Skeletal muscle satellite cell (primary cell): ENCODE measurements around the gene FGGY.
A peak's percentile ranks its signal among the peaks of the same experiment; 100 is the strongest.
"Not testable (repeated sequence)": the region's sequence is repeated elsewhere in the genome, so short reads cannot be mapped to it uniquely, and the experiment has no call there.

Experiments used
- H3K27me3 ChIP-seq: 2 replicates; pipeline ENCODE4 v1.7.0; 2013; ENCODE audit warnings: low read length; ENCODE audit not compliant: control insufficient read depth, insufficient read depth
- H3K36me3 ChIP-seq: 2 replicates; pipeline ENCODE4 v1.7.0; 2013; ENCODE audit warnings: mild to moderate bottlenecking, control low read depth, low read length; ENCODE audit not compliant: insufficient read depth
- H3K4me1 ChIP-seq: 2 replicates; pipeline ENCODE4 v1.7.0; 2013; ENCODE audit warnings: low read length; ENCODE audit not compliant: control insufficient read depth, insufficient read depth
- H3K4me2 ChIP-seq: 2 replicates; pipeline ENCODE4 v1.7.0; 2013; ENCODE audit warnings: mild to moderate bottlenecking, low read length
- H3K4me3 ChIP-seq: 2 replicates; pipeline ENCODE4 v1.7.0; 2013; ENCODE audit warnings: low read length
- H3K9ac ChIP-seq: 2 replicates; pipeline ENCODE4 v1.7.0; 2013; ENCODE audit warnings: mild to moderate bottlenecking, low read depth, low read length, moderate library complexity
- H3K9me3 ChIP-seq: replicated peaks from 2 replicates; pipeline ENCODE4 v1.7.0; 2013; ENCODE audit warnings: mild to moderate bottlenecking, control low read depth, low read length

FGGY gene

GRCh38 chr1:59596432-59596831 is 299.5 kb downstream of the FGGY start:
- peak overlapping the region; percentile 57 for H3K9ac ChIP-seq
- H3K36me3 ChIP-seq: no peaks in the 10 kb centered on the region
- H3K27me3 ChIP-seq: no peaks in the 10 kb centered on the region
- H3K4me1 ChIP-seq: peaks cover 28% of the 10 kb centered on the region
- no peaks in the 10 kb centered on the region for H3K9me3 ChIP-seq
- no peak overlapping the region for H3K4me3 ChIP-seq
- H3K4me2 ChIP-seq: peak overlapping the region; percentile 41

- Histone ChIP-seq H3K9me3 (no peaks in the 10 kb centered on the region), H3K4me1 (peaks cover 29% of the 10 kb centered on the region), H3K9ac (peak overlapping the region; percentile 57), H3K4me2 (no peak overlapping the region), H3K36me3 (no peaks in the 10 kb centered on the region), H3K27me3 (no peaks in the 10 kb centered on the region), H3K4me3 (no peak overlapping the region)
These were observed 300.1 kb downstream of the FGGY start for GRCh38 chr1:59596956-59597355.

- Histone ChIP-seq H3K9ac (no peak overlapping the region), H3K4me1 (peaks cover 29% of the 10 kb centered on the region), H3K36me3 (no peaks in the 10 kb centered on the region), H3K9me3 (no peaks in the 10 kb centered on the region), H3K4me2 (no peak overlapping the region), H3K27me3 (no peaks in the 10 kb centered on the region), H3K4me3 (no peak overlapping the region)
These were observed 300.7 kb downstream of the FGGY start for GRCh38 chr1:59597420-59598119.

DNA sequence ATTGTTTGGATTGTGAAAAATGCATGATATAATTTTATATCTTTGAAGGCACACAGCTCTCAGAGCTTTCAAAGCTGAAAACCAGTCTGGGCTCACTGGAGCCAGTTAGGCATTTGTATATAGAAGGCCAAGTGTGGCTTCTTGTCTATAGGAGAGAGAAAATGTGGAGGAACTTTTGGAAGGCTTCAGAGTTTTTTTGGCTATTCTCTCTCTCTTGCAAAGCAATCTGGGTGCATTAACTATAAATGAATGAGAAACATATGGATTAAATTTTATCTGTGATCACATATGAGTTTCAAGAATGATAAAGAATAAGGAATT is 301.2 kb downstream of the FGGY start:
- peaks cover 29% of the 10 kb centered on the region for H3K4me1 ChIP-seq
- no peaks in the 10 kb centered on the region for H3K9me3 ChIP-seq
- no peak overlapping the region for H3K4me2 ChIP-seq
- no peak overlapping the region for H3K9ac ChIP-seq
- H3K4me3 ChIP-seq: no peak overlapping the region
- H3K27me3 ChIP-seq: no peaks in the 10 kb centered on the region
- no peaks in the 10 kb centered on the region for H3K36me3 ChIP-seq

DNA sequence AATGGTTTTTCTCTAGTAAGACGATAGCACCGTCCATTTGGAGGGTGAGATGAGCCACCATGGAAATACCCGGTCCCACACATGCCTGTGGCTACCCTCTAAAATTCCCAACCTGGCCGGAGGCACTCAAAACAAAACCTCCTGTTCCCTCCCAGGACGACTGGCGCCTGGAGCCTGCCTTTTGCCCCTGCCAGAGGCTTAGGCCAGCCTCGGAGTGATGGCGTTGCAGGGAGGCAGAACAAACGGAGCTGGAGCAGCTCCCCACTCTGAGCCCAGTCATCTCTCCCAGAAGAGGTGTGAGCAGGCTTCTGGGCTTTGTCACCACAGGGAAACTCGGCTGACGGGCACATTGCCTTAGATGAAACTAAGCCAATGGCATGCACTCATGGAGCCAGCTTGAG is 304.1 kb downstream of the FGGY start:
- Histone ChIP-seq H3K4me2 (peak overlapping the region; percentile 15), H3K9me3 (no peaks in the 10 kb centered on the region), H3K9ac (peak overlapping the region; percentile 15), H3K27me3 (no peaks in the 10 kb centered on the region), H3K4me3 (peak overlapping the region; percentile 17), H3K36me3 (no peaks in the 10 kb centered on the region), H3K4me1 (peaks cover 37% of the 10 kb centered on the region)

- Histone ChIP-seq H3K4me1 (peaks cover 34% of the 10 kb centered on the region), H3K9ac (peak overlapping the region; percentile 15)
These were observed 304.9 kb downstream of the FGGY start for GRCh38 chr1:59601811-59602210.

GRCh38 chr1:59604191-59604590 is 307.3 kb downstream of the FGGY start:
- Histone ChIP-seq H3K27me3 (no peaks in the 10 kb centered on the region), H3K9me3 (no peaks in the 10 kb centered on the region), H3K9ac (no peak overlapping the region), H3K36me3 (no peaks in the 10 kb centered on the region), H3K4me1 (peaks cover 34% of the 10 kb centered on the region), H3K4me2 (no peak overlapping the region), H3K4me3 (no peak overlapping the region)

More at GRCh38 chr1:59601811-59602210, 304.9 kb downstream of the FGGY start:
- H3K27me3 ChIP-seq: no peaks in the 10 kb centered on the region
- no peak overlapping the region for H3K4me2 ChIP-seq
- no peak overlapping the region for H3K4me3 ChIP-seq
- H3K36me3 ChIP-seq: no peaks in the 10 kb centered on the region
- no peaks in the 10 kb centered on the region for H3K9me3 ChIP-seq

- H3K4me3 ChIP-seq: no peak overlapping the region
- no peaks in the 10 kb centered on the region for H3K36me3 ChIP-seq
- H3K27me3 ChIP-seq: no peaks in the 10 kb centered on the region
- H3K9ac ChIP-seq: peak overlapping the region; percentile 45
- H3K4me1 ChIP-seq: peaks cover 34% of the 10 kb centered on the region
- no peaks in the 10 kb centered on the region for H3K9me3 ChIP-seq
- H3K4me2 ChIP-seq: no peak overlapping the region
These were observed 308.3 kb downstream of the FGGY start for GRCh38 chr1:59605184-59605583.

GRCh38 chr1:59605761-59606160 is 308.9 kb downstream of the FGGY start:
- Histone ChIP-seq H3K4me1 (peaks cover 29% of the 10 kb centered on the region), H3K4me2 (no peak overlapping the region), H3K9ac (peak overlapping the region; percentile 45), H3K27me3 (no peaks in the 10 kb centered on the region), H3K4me3 (no peak overlapping the region), H3K9me3 (no peaks in the 10 kb centered on the region), H3K36me3 (no peaks in the 10 kb centered on the region)

- Histone ChIP-seq H3K9me3 (no peaks in the 10 kb centered on the region), H3K4me3 (no peak overlapping the region), H3K4me1 (peaks cover 21% of the 10 kb centered on the region), H3K4me2 (no peak overlapping the region), H3K27me3 (no peaks in the 10 kb centered on the region), H3K36me3 (no peaks in the 10 kb centered on the region), H3K9ac (no peak overlapping the region)
These were observed 312.4 kb downstream of the FGGY start for GRCh38 chr1:59609245-59609644.

DNA sequence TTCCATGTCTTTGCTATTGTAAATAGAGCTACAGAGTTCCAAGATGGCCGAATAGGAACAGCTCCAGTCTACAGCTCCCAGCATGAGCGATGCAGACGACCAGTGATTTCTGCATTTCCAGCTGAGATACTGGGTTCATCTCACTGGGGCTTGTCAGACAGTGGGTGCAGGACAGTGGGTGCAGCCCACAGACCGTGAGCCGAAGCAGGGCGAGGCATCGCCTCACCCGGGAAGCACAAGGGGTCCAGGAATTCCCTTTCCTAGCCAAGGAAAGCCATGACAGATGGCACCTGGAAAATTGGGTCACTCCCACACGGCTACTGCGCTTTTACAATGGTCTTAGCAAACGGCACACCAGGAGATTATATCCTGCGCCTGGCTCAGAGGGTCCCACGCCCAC is 313.6 kb downstream of the FGGY start:
- not testable (repeated sequence) for H3K9ac ChIP-seq, H3K36me3 ChIP-seq, H3K9me3 ChIP-seq, H3K4me3 ChIP-seq, H3K4me1 ChIP-seq, H3K4me2 ChIP-seq, H3K27me3 ChIP-seq

- no peaks in the 10 kb centered on the region for H3K4me1 ChIP-seq
- no peaks in the 10 kb centered on the region for H3K9me3 ChIP-seq
- no peaks in the 10 kb centered on the region for H3K27me3 ChIP-seq
- no peak overlapping the region for H3K4me2 ChIP-seq
- no peak overlapping the region for H3K4me3 ChIP-seq
- no peaks in the 10 kb centered on the region for H3K36me3 ChIP-seq
- H3K9ac ChIP-seq: no peak overlapping the region
These were observed 320.5 kb downstream of the FGGY start for GRCh38 chr1:59617434-59617833.
